IPS-18c (cell line): Measurements from ENCODE around the gene PPFIA1.

Experiments used
- H3K4me3 ChIP-seq: 2 replicates; pipeline ENCODE4 v1.7.0; 2013; ENCODE audit warnings: low read depth, mild to moderate bottlenecking, low read length, moderate library complexity; ENCODE audit not compliant: insufficient read depth
- H3K9me3 ChIP-seq: one replicate; pipeline ENCODE4 v1.6.1; 2013; ENCODE audit warnings: mild to moderate bottlenecking, low read length, moderate library complexity; ENCODE audit not compliant: control insufficient read depth, insufficient read depth

The PPFIA1 gene

GRCh38 chr11:70331901-70332300, 61.4 kb downstream of the PPFIA1 start:
- no peaks in the 10 kb centered on the region for H3K9me3 ChIP-seq
- no peak overlapping the region for H3K4me3 ChIP-seq

DNA sequence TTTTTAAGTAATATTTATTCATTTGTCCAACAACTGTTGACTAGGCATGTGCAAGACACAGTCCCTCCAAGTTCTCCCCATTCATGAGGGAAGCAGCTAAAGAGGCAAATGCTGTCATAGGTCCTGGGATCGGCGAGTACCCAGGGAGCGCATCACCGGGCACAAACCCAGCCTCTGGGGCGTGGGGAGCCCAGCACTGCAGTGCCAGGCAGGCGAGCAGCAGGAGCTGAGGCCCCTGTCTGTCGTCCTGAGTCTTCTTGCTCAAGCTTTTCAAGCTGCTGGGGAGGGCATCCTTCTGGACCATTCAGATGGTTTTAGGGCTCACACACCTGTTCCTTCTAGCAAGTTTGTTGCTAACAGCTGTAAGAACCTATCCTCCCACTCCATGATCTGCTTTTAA, 62.1 kb downstream of the PPFIA1 start:
- Histone ChIP-seq H3K9me3 (no peaks in the 10 kb centered on the region), H3K4me3 (no peak overlapping the region)

GRCh38 chr11:70333261-70333660, 62.8 kb downstream of the PPFIA1 start:
- Histone ChIP-seq H3K4me3 (no peak overlapping the region), H3K9me3 (no peaks in the 10 kb centered on the region)

- H3K9me3 ChIP-seq = no peaks in the 10 kb centered on the region
- H3K4me3 ChIP-seq = no peak overlapping the region
These were observed 64.0 kb downstream of the PPFIA1 start for GRCh38 chr11:70334351-70334995.

- Histone ChIP-seq H3K4me3 (no peak overlapping the region), H3K9me3 (no peaks in the 10 kb centered on the region)
These were observed 65.0 kb downstream of the PPFIA1 start for GRCh38 chr11:70335511-70335910.

DNA sequence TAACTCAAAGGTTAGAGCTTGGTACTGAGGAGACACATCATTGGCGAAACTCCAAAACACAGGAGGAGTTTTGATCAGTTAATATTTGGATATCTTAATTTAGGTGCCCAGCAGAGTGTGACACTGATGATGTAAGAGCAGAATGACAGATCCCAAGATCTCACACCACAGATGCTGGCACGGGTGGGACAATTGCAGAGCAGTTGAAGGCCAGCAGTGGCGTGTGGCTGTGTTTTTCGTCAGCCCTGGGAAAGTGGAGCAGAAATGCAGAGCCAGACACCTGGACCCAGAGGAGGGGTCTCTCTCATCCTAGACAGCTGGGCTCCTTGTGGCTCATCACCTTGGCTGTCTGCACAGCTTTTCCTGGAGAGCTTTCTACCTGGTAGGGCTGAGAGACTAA, 68.1 kb downstream of the PPFIA1 start:
- no peak overlapping the region for H3K4me3 ChIP-seq
- H3K9me3 ChIP-seq = no peaks in the 10 kb centered on the region

DNA sequence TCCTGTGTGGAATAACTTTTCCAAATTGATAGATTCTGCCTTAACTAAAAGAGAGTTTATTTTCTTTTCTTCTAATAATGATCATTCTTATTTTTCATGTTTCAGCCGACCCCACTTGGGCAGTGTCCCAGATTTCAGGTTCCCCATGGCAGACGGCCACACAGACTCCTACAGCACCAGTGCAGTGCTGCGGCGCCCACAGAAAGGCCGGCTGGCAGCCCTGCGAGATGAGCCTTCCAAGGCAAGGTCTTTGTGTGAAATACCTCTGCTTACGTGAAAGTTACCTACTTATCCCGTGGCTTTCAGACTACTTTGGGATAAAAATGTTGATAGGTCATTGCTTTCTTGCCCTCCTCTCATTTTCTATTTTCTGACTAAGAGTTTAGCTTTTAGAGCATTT, 68.6 kb downstream of the PPFIA1 start:
- Histone ChIP-seq H3K4me3 (no peak overlapping the region), H3K9me3 (no peaks in the 10 kb centered on the region)

- Histone ChIP-seq H3K9me3 (no peaks in the 10 kb centered on the region), H3K4me3 (no peak overlapping the region)
These were observed 71.5 kb downstream of the PPFIA1 start for GRCh38 chr11:70341881-70342429.

DNA sequence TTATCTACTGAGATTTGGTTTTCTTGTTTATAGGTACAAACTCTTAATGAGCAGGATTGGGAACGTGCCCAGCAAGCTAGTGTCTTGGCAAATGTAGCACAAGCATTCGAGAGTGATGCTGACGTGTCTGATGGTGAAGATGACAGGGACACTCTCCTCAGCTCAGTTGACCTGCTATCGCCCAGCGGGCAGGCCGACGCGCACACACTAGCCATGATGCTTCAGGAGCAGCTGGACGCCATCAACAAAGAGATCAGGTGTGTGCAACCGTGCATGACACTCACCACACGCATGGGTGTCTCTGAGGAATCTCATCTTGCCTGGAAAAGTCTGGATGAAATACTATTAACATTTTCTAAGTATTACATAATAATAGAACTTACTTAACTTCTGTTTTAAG, 73.1 kb downstream of the PPFIA1 start:
- Histone ChIP-seq H3K4me3 (no peak overlapping the region), H3K9me3 (no peaks in the 10 kb centered on the region)

GRCh38 chr11:70348191-70348590, 77.7 kb downstream of the PPFIA1 start:
- no peak overlapping the region for H3K4me3 ChIP-seq
- no peaks in the 10 kb centered on the region for H3K9me3 ChIP-seq

DNA sequence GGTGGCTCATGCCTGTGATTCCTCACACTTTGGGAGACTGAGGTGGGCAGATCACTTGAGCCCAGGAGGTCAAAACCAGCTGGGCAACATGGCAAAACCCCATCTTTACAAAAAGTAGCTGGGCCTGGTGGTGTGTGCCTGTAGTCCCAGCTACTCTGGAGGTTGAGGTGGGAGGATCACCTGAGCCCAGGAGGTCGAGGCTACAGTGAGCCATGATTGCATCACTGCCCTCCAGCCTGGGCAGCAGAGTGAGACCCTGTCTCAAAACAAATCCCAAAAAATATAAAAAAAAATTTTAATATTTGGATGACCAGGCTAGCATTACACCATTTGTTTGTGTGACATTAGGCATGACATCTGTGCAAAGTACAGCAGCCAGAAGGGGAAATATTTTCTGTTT, 78.1 kb downstream of the PPFIA1 start:
- H3K4me3 ChIP-seq = no peak overlapping the region
- H3K9me3 ChIP-seq = no peaks in the 10 kb centered on the region

- Histone ChIP-seq H3K4me3 (no peak overlapping the region), H3K9me3 (no peaks in the 10 kb centered on the region)
These were observed 81.2 kb downstream of the PPFIA1 start for GRCh38 chr11:70351646-70352045.

GRCh38 chr11:70352100-70352499, 81.6 kb downstream of the PPFIA1 start:
- H3K9me3 ChIP-seq = no peaks in the 10 kb centered on the region
- H3K4me3 ChIP-seq = no peak overlapping the region

DNA sequence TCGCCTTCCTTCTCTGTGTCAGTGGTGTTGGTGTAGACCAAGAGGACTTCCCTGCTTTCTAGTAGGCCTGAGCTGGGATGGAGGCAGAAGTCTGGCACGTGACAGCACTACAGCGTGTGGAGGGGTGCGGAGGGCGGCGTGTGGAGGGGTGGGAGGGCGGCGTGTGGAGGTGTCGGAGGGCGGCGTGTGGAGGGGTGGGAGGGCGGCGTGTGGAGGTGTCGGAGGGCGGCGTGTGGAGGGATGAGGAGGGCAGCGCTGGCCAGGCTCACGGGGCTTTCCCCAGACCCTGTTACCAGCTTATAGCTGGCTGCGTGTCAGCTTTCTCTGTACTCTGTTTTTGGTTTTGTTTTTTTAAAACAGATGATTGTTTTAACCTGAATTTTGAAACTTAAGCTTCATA, 82.1 kb downstream of the PPFIA1 start:
- Histone ChIP-seq H3K4me3 (no peak overlapping the region), H3K9me3 (no peaks in the 10 kb centered on the region)

DNA sequence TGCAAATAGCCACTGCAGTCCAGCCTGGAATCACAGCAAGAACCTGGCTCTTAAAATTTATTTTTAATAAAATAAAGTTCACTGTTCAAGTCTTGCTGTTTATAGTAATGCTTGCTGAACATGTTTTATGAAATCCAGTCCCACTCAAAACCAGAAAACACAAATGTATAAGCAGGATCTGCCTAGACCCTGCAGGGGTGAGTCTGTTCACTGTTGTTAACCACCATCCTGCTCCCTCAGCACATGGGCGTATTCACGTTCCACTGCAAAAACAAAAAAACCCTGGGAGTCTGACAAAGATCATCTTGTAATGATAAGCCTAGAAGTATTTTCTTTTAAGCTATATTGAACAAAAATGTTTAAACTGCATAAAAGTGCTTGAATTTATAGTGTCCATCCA, 82.8 kb downstream of the PPFIA1 start:
- Histone ChIP-seq H3K9me3 (no peaks in the 10 kb centered on the region), H3K4me3 (no peak overlapping the region)

GRCh38 chr11:70353900-70354568, 83.5 kb downstream of the PPFIA1 start:
- no peak overlapping the region for H3K4me3 ChIP-seq
- no peaks in the 10 kb centered on the region for H3K9me3 ChIP-seq

DNA sequence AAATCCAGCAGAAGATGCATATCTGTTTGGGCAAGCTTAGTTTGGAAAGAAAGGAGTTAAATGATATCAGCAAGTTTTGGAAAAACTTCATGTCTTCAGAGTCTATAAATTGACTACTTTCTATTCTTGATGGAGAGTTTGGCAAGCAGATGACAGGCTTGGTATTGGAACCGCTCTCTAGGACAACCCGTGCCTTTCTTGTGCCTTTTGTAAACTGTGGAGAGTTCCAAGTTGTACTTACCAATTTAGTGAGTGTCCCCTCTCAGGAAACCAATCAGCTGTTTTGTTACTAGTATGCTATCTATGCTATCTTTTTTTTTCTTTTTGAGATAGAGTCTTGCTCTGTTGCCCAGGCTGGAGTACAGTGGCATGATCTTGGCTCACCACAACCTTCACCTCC, 84.1 kb downstream of the PPFIA1 start:
- H3K4me3 ChIP-seq = no peak overlapping the region

GRCh38 chr11:70358753-70359152, 88.3 kb downstream of the PPFIA1 start:
- H3K4me3 ChIP-seq = no peak overlapping the region
- H3K9me3 ChIP-seq = no peaks in the 10 kb centered on the region

More for the DNA sequence above, 84.1 kb downstream of the PPFIA1 start:
- H3K9me3 ChIP-seq = no peaks in the 10 kb centered on the region
